Measurements from ENCODE around the gene AP2M1.

DNA sequence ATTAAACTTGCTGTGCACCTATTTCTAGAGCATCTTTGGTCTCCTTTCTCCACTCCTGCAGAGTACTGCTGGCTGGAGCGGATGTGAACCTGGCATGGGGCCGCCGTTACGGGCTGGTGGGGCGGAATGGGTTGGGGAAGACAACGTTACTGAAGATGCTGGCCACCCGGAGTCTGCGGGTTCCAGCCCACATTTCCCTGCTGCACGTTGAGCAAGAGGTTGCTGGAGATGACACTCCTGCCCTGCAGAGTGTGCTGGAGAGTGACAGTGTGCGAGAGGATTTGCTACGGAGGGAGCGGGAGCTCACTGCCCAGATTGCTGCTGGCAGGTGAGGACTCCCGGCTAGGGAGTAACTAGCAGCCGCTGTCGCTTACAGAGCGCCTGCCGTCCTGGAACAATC lies 13.4 kb downstream of the AP2M1 start:
- TF ChIP-seq, protein P1, sequence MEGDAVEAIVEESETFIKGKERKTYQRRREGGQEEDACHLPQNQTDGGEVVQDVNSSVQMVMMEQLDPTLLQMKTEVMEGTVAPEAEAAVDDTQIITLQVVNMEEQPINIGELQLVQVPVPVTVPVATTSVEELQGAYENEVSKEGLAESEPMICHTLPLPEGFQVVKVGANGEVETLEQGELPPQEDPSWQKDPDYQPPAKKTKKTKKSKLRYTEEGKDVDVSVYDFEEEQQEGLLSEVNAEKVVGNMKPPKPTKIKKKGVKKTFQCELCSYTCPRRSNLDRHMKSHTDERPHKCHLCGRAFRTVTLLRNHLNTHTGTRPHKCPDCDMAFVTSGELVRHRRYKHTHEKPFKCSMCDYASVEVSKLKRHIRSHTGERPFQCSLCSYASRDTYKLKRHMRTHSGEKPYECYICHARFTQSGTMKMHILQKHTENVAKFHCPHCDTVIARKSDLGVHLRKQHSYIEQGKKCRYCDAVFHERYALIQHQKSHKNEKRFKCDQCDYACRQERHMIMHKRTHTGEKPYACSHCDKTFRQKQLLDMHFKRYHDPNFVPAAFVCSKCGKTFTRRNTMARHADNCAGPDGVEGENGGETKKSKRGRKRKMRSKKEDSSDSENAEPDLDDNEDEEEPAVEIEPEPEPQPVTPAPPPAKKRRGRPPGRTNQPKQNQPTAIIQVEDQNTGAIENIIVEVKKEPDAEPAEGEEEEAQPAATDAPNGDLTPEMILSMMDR (CRISPR knock-in tag; IDR thresholded peaks at IDR 0.05): no peak
- TF ChIP-seq, protein P2, sequence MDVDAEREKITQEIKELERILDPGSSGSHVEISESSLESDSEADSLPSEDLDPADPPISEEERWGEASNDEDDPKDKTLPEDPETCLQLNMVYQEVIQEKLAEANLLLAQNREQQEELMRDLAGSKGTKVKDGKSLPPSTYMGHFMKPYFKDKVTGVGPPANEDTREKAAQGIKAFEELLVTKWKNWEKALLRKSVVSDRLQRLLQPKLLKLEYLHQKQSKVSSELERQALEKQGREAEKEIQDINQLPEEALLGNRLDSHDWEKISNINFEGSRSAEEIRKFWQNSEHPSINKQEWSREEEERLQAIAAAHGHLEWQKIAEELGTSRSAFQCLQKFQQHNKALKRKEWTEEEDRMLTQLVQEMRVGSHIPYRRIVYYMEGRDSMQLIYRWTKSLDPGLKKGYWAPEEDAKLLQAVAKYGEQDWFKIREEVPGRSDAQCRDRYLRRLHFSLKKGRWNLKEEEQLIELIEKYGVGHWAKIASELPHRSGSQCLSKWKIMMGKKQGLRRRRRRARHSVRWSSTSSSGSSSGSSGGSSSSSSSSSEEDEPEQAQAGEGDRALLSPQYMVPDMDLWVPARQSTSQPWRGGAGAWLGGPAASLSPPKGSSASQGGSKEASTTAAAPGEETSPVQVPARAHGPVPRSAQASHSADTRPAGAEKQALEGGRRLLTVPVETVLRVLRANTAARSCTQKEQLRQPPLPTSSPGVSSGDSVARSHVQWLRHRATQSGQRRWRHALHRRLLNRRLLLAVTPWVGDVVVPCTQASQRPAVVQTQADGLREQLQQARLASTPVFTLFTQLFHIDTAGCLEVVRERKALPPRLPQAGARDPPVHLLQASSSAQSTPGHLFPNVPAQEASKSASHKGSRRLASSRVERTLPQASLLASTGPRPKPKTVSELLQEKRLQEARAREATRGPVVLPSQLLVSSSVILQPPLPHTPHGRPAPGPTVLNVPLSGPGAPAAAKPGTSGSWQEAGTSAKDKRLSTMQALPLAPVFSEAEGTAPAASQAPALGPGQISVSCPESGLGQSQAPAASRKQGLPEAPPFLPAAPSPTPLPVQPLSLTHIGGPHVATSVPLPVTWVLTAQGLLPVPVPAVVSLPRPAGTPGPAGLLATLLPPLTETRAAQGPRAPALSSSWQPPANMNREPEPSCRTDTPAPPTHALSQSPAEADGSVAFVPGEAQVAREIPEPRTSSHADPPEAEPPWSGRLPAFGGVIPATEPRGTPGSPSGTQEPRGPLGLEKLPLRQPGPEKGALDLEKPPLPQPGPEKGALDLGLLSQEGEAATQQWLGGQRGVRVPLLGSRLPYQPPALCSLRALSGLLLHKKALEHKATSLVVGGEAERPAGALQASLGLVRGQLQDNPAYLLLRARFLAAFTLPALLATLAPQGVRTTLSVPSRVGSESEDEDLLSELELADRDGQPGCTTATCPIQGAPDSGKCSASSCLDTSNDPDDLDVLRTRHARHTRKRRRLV (CRISPR knock-in tag; IDR thresholded peaks at IDR 0.05): no peak
- TF ChIP-seq DPF2 (CRISPR knock-in tag; IDR thresholded peaks at IDR 0.05; ENCODE audit: borderline replicate concordance, low read depth) (no peak), ZSCAN12 (CRISPR knock-in tag; IDR thresholded peaks at IDR 0.05) (no peak), ZBTB1 (CRISPR knock-in tag; IDR thresholded peaks at IDR 0.05; ENCODE audit: borderline replicate concordance) (no peak), FOSL1 (CRISPR knock-in tag; IDR thresholded peaks at IDR 0.05; ENCODE audit: borderline replicate concordance) (no peak), HES4 (CRISPR knock-in tag; IDR thresholded peaks at IDR 0.05; ENCODE audit: borderline replicate concordance) (no peak)
- TF ChIP-seq, protein P3, sequence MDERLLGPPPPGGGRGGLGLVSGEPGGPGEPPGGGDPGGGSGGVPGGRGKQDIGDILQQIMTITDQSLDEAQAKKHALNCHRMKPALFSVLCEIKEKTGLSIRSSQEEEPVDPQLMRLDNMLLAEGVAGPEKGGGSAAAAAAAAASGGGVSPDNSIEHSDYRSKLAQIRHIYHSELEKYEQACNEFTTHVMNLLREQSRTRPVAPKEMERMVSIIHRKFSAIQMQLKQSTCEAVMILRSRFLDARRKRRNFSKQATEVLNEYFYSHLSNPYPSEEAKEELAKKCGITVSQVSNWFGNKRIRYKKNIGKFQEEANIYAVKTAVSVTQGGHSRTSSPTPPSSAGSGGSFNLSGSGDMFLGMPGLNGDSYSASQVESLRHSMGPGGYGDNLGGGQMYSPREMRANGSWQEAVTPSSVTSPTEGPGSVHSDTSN (CRISPR knock-in tag; IDR thresholded peaks at IDR 0.05): no peak
